Suprapubic skin (tissue), 3 donors: ENCODE measurements around the gene AKR1C8.

ENCODE experiments used
- CTCF ChIP-seq, 2 donors: fragments of 200-600 bp in 1 of 2; fragments of 450-650 bp in 1 of 2; sonication (generic) in 1 of 2; IDR thresholded peaks; one replicate each; pipeline ENCODE4 v1.5.1; 2016 to 2019; ENCODE audit warnings: antibody characterized with exemption in 2 of 2, mild to moderate bottlenecking in 1 of 2, moderate library complexity in 1 of 2
- POLR2A ChIP-seq, 2 donors: fragments of 450-650 bp; IDR thresholded peaks; one replicate each; pipeline ENCODE4 v1.6.1; 2017; ENCODE audit warnings: antibody characterized with exemption in 2 of 2, mild to moderate bottlenecking in 2 of 2, moderate library complexity in 2 of 2

GRCh38 chr10:5116621-5117020 lies 68.3 kb downstream of the AKR1C8 start:
- TF ChIP-seq POLR2A (IDR thresholded peaks at IDR 0.05) (no peak), CTCF (IDR thresholded peaks at IDR 0.05) (no peak)
